Suprapubic skin (tissue), 4 donors: ENCODE results near the gene EOGT. TPM values are rescaled to one million over a fixed set of nuclear protein-coding genes. Genes with fewer than 3 reads are reported as not detected.

Source experiments
- DNase-seq, 2 donors: peaks; one replicate each; pipeline ENCODE4 v3.0.0-alpha.2; 2019; ENCODE audit warnings: low spot score in 2 of 2
- H3K27ac ChIP-seq: fragments of 200-600 bp; sonication (generic); one replicate; pipeline ENCODE4 v1.5.1; 2019
- H3K27me3 ChIP-seq: fragments of 200-600 bp; sonication (generic); one replicate; pipeline ENCODE4 v1.5.1; 2019
- H3K36me3 ChIP-seq: fragments of 200-600 bp; sonication (generic); one replicate; pipeline ENCODE4 v1.5.1; 2019
- H3K4me1 ChIP-seq: fragments of 200-600 bp; sonication (generic); one replicate; pipeline ENCODE4 v1.5.1; 2019
- H3K4me3 ChIP-seq: fragments of 200-600 bp; sonication (generic); one replicate; pipeline ENCODE4 v1.5.1; 2019; ENCODE audit warnings: mild to moderate bottlenecking
- H3K9me3 ChIP-seq: fragments of 200-600 bp; sonication (generic); one replicate; pipeline ENCODE4 v1.5.1; 2019
- CTCF ChIP-seq, 2 donors: fragments of 200-600 bp in 1 of 2; fragments of 450-650 bp in 1 of 2; sonication (generic) in 1 of 2; IDR thresholded peaks; one replicate each; pipeline ENCODE4 v1.5.1; 2016 to 2019; ENCODE audit warnings: antibody characterized with exemption in 2 of 2, mild to moderate bottlenecking in 1 of 2, moderate library complexity in 1 of 2
- EP300 ChIP-seq: sonication (generic); formaldehyde crosslinking; IDR thresholded peaks from one replicate; pipeline ENCODE4 v1.6.1; 2017; ENCODE audit warnings: antibody characterized with exemption
- POLR2A ChIP-seq, 2 donors: fragments of 450-650 bp; IDR thresholded peaks; one replicate each; pipeline ENCODE4 v1.6.1; 2017; ENCODE audit warnings: antibody characterized with exemption in 2 of 2, mild to moderate bottlenecking in 2 of 2, moderate library complexity in 2 of 2
- POLR2AphosphoS5 ChIP-seq, 3 donors: sonication (generic); formaldehyde crosslinking; IDR thresholded peaks; one replicate each; pipeline ENCODE4 v1.6.1; 2017; ENCODE audit warnings: antibody characterized with exemption in 3 of 3
- WGBS: methylation state at CpG from one replicate; pipeline ENCODE4 v1.1.5; 2018; 5-methylcytosine and 5-hydroxymethylcytosine counted together
- total RNA-seq, 4 donors: library from RNA; depleted of rRNA; stranded (reverse); fragments of >200 nt; gene quantifications; one replicate each; pipeline ENCODE4 v1.1.0, GENCODE V29; 2016

The EOGT gene
- 10 to 100 TPM; 15.3 to 27.8 (median 20.9) TPM for total RNA-seq

- no peaks in the 10 kb centered on the region for H3K27me3 ChIP-seq
- peak in 1 of 2 donors; percentile 52 for TF ChIP-seq POLR2A (IDR thresholded peaks at IDR 0.05)
- no peak for TF ChIP-seq EP300
- TF ChIP-seq POLR2AphosphoS5 (IDR thresholded peaks at IDR 0.05) = peak in 2 of 3 donors; percentile 9 to 14
- TF ChIP-seq CTCF (IDR thresholded peaks at IDR 0.05) = peak; percentile 33 to 60
- peak; percentile 90 to 92 for DNase-seq
- H3K27ac ChIP-seq = peak within 1 kb of the TSS; percentile 92
- no peaks in the 10 kb centered on the region for H3K36me3 ChIP-seq
- H3K4me1 ChIP-seq = peaks cover 25% of the 10 kb centered on the region
- under 1% methylated on average over 49 of the region's 96 CpGs for WGBS
- H3K9me3 ChIP-seq = no peaks in the 10 kb centered on the region
- peak within 1 kb of the TSS; percentile 61 for H3K4me3 ChIP-seq
Observed at GRCh38 chr3:69013253-69014021, at the start of gene EOGT. Gene EOGT, minus strand, starts transcription at chr3:69013684. Its CDS starts 3,838 bp downstream, at chr3:69009846.

GRCh38 chr3:69059688-69060087, 46.2 kb upstream of the EOGT start:
- Histone ChIP-seq H3K9me3 (no peaks in the 10 kb centered on the region), H3K36me3 (peaks cover 78% of the 10 kb centered on the region), H3K27me3 (no peaks in the 10 kb centered on the region), H3K4me1 (no peaks in the 10 kb centered on the region), H3K27ac (no peak overlapping the region), H3K4me3 (no peak overlapping the region)
- TF ChIP-seq POLR2A (IDR thresholded peaks at IDR 0.05) = no peak
- TF ChIP-seq CTCF (IDR thresholded peaks at IDR 0.05) = no peak
- TF ChIP-seq POLR2AphosphoS5 (IDR thresholded peaks at IDR 0.05) = no peak
- no peak for TF ChIP-seq EP300
- DNase-seq = no peak

GRCh38 chr3:69058947-69059224, 45.4 kb upstream of the EOGT start:
- no peaks in the 10 kb centered on the region for H3K9me3 ChIP-seq
- H3K36me3 ChIP-seq = peaks cover 77% of the 10 kb centered on the region
- no peak overlapping the region for H3K27ac ChIP-seq
- no peaks in the 10 kb centered on the region for H3K4me1 ChIP-seq
- no peak for DNase-seq
- 92% methylated on average over 2 of the region's 2 CpGs for WGBS
- no peak overlapping the region for H3K4me3 ChIP-seq
- no peaks in the 10 kb centered on the region for H3K27me3 ChIP-seq
- TF ChIP-seq POLR2A (IDR thresholded peaks at IDR 0.05) (no peak), CTCF (IDR thresholded peaks at IDR 0.05) (no peak), POLR2AphosphoS5 (IDR thresholded peaks at IDR 0.05) (no peak), EP300 (no peak)

GRCh38 chr3:69058180-69058946, 44.9 kb upstream of the EOGT start:
- Histone ChIP-seq H3K4me3 (no peak overlapping the region), H3K27ac (no peak overlapping the region), H3K9me3 (no peaks in the 10 kb centered on the region), H3K4me1 (no peaks in the 10 kb centered on the region), H3K27me3 (no peaks in the 10 kb centered on the region), H3K36me3 (peaks cover 72% of the 10 kb centered on the region)
- TF ChIP-seq POLR2AphosphoS5 (IDR thresholded peaks at IDR 0.05) = no peak
- no peak for TF ChIP-seq EP300
- TF ChIP-seq POLR2A (IDR thresholded peaks at IDR 0.05) = no peak
- no peak for TF ChIP-seq CTCF (IDR thresholded peaks at IDR 0.05)
- no peak for DNase-seq
- 87% methylated on average over 3 of the region's 3 CpGs for WGBS

- WGBS = 12% methylated on average over 9 of the region's 9 CpGs
- DNase-seq = no peak
- no peaks in the 10 kb centered on the region for H3K9me3 ChIP-seq
- H3K27me3 ChIP-seq = no peaks in the 10 kb centered on the region
- TF ChIP-seq CTCF (IDR thresholded peaks at IDR 0.05) (no peak), POLR2A (IDR thresholded peaks at IDR 0.05) (no peak), POLR2AphosphoS5 (IDR thresholded peaks at IDR 0.05) (no peak), EP300 (no peak)
- peaks cover 32% of the 10 kb centered on the region for H3K4me1 ChIP-seq
- H3K36me3 ChIP-seq = peaks cover 33% of the 10 kb centered on the region
- H3K27ac ChIP-seq = peak overlapping the region; percentile 96
- H3K4me3 ChIP-seq = peak overlapping the region; percentile 75
Observed at GRCh38 chr3:69052472-69052898, 39.0 kb upstream of the EOGT start.
